ENCODE results near the gene VAV3.

The VAV3 gene

DNA sequence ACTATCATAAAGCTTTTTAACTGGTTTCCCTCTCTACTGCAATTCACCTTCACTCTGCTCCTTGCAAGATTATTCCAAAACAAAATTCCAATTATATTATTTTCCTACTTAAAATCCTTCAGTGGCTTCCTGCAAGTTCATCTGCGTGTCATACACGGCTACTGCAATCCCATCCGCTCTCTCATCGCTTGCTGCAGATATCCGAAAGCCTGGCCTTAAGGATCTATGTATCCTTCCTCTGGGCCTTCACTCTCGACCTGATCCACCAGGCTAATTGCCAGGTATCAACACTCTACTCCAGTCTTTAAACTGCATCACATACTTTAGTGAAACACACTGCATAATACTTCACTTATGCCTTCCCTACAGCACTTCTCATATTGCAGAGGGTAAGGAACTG, 44.0 kb downstream of the VAV3 start:
- no peak overlapping the region for H3K4me3 ChIP-seq (ENCODE audit: low read depth, low read length)
- no peak for DNase-seq (ENCODE audit: low read depth, low spot score)
- ChIA-PET CTCF (no interaction called here), POLR2A (no interaction called here)
- TF ChIP-seq, protein P1, sequence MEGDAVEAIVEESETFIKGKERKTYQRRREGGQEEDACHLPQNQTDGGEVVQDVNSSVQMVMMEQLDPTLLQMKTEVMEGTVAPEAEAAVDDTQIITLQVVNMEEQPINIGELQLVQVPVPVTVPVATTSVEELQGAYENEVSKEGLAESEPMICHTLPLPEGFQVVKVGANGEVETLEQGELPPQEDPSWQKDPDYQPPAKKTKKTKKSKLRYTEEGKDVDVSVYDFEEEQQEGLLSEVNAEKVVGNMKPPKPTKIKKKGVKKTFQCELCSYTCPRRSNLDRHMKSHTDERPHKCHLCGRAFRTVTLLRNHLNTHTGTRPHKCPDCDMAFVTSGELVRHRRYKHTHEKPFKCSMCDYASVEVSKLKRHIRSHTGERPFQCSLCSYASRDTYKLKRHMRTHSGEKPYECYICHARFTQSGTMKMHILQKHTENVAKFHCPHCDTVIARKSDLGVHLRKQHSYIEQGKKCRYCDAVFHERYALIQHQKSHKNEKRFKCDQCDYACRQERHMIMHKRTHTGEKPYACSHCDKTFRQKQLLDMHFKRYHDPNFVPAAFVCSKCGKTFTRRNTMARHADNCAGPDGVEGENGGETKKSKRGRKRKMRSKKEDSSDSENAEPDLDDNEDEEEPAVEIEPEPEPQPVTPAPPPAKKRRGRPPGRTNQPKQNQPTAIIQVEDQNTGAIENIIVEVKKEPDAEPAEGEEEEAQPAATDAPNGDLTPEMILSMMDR (IDR thresholded peaks at IDR 0.05; ENCODE audit: insufficient read depth, low read length, missing control alignments) = no peak

DNA sequence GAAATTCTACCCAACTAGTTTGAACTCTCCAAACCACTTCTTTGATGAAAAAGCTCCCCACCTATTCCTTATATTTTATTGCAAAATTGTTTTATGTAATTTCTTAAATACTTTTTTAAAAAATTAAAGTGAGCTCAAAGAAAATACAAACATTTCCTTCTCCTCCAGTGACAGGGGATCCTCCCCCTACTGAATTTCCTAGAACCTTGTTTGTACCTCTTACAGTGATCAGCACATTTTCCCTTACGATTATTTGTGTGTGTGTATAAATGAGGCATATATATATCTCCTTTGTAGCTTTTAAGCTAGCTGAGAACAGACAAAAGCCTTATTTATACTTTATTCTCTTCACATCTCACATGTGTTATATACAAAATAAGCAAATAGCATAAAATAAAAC, 44.4 kb downstream of the VAV3 start:
- no peak overlapping the region for H3K4me3 ChIP-seq (ENCODE audit: low read depth, low read length)
- CTCF ChIA-PET = no interaction called here
- DNase-seq (ENCODE audit: low read depth, low spot score) = no peak
- TF ChIP-seq, protein P1 (IDR thresholded peaks at IDR 0.05; ENCODE audit: insufficient read depth, low read length, missing control alignments) = no peak
- POLR2A ChIA-PET = no interaction called here

DNA sequence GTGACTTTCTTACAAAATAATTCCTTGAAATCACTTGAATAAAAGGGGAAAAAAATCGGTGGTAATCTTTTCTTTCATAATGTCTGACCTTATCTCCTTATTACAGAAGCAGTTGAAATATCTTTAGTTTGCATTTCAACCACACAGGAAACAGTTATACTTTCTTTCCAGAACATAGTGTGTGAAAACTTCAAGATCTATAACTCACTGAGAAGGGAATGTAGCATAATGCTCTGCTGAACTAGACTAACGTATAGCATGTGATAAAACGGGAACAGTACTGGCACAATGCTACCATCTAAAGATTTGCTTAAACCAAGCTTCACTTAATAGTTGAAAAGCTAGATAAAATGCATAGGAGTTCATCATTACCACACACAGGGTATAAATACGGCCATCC, 45.0 kb downstream of the VAV3 start:
- POLR2A ChIA-PET = no interaction called here
- DNase-seq (ENCODE audit: low read depth, low spot score) = no peak
- CTCF ChIA-PET = no interaction called here
- TF ChIP-seq, protein P1 (IDR thresholded peaks at IDR 0.05; ENCODE audit: insufficient read depth, low read length, missing control alignments) = no peak
- H3K4me3 ChIP-seq (ENCODE audit: low read depth, low read length) = no peak overlapping the region

DNA sequence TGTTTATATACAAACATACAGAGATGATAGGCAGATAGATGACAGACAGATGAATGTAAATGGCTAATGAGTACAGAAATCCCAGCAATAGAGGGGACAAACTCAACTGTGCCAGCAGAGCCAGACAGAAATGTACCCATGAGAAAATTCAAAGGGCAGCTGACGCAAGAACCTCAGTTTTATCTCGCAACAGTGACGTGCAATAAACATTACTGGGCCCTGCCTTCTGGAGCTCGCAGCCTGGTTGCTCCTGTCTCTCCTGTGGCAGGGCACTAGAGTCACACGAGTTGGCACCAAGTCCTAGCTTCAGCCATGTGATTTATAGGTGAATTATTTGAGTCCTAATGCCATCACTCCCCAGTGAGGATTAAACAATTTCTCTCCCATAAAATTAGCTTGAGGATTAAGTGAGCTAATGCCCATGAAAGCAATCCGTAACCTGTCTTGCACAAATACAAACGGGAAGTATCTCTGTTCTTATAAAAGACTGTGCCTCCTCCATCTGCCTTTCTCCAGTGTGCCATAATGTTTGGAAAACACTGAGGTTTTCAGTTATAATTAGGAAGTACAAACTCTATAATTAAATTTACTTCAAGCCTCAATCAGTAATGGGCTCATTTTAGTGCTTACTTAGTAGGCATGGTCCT, 50.7 kb downstream of the VAV3 start:
- TF ChIP-seq, protein P1 (IDR thresholded peaks at IDR 0.05; ENCODE audit: insufficient read depth, low read length, missing control alignments) = no peak
- DNase-seq (ENCODE audit: low read depth, low spot score) = no peak
- ChIA-PET CTCF (no interaction called here), POLR2A (no interaction called here)
- no peak overlapping the region for H3K4me3 ChIP-seq (ENCODE audit: low read depth, low read length)

DNA sequence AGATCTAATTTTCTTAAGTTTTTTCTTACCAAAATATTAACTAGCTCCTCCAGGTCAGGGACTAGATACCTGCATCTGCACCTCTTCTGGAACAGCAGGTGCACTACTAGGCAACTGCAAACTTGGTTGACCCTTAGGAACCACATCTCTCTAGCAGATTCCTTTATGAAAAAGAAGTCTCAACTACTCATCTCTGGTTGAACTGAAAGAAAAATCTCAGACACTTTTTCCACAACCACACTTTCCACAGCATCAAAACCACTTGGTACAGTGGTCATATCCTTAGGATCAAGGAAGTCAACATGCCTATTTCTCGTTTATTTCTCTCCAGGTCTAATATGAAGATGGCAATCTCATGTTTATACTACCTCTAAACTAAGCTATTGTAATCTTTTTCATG, 52.3 kb downstream of the VAV3 start:
- ChIA-PET CTCF (no interaction called here), POLR2A (no interaction called here)
- H3K4me3 ChIP-seq (ENCODE audit: low read depth, low read length) = no peak overlapping the region
- TF ChIP-seq, protein P1 (IDR thresholded peaks at IDR 0.05; ENCODE audit: insufficient read depth, low read length, missing control alignments) = no peak
- no peak for DNase-seq (ENCODE audit: low read depth, low spot score)

DNA sequence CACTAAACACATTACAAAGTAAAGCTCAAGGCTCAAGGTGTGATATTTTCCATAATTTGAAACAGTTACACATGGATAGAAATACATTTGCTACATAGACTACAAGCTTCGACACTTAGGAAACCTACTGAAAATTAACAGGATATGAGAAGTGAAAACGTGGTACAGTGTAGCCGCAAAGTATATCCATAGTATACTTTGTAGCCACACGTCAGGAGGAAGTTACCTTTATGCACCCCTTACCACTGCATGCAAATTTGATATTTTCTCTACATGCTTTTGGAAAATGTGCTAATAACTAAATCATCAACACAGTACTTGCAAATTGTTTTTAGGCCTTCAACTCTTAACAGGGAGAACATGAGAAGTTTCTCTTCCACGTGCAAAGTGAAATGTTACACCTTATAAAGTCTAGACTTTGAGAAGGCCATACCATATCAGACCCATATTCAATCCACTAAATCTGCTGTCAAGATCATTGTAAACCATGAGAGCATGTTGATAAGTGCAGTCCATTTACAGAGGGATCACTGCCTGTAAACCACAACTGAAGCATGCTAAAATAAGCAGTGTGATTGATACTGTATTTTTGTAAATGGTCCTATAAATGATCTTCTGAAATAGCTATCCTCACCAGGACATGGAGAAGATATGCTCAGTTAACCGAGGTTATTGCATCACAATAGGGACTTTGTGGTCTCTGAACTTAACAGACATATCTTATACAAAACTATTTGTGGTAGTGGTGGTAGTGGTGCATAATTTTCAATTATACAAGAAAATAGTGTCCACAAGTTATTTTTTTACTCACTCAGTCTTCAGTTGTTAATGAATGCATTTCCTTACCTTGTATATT, 64.7 kb downstream of the VAV3 start:
- TF ChIP-seq, protein P1 (IDR thresholded peaks at IDR 0.05; ENCODE audit: insufficient read depth, low read length, missing control alignments) = no peak
- no peak for DNase-seq (ENCODE audit: low read depth, low spot score)
- no peak overlapping the region for H3K4me3 ChIP-seq (ENCODE audit: low read depth, low read length)
- POLR2A ChIA-PET = no interaction called here
- CTCF ChIA-PET = no interaction called here

All from AG04449 (cell line).